OCI-LY3 (cell line): ENCODE data around the gene CMIP.

Experiments used
- H2AFZ ChIP-seq: fragments of 200-600, 300-600 bp; shearing (Covaris generic); 2 replicates; pipeline ENCODE4 v1.6.0; 2014; ENCODE audit warnings: antibody characterized with exemption, low read depth, low read length
- H3K27ac ChIP-seq: fragments of 200-600, 300-600 bp; sonication (generic); 2 replicates; pipeline ENCODE4 v1.5.1; 2014; ENCODE audit warnings: mild to moderate bottlenecking, low read length, moderate library complexity, mixed read lengths
- H3K27me3 ChIP-seq: fragments of 200-600, 300-600 bp; sonication (generic); 2 replicates; pipeline ENCODE4 v1.6.1; 2014; ENCODE audit warnings: low read depth, low read length, mixed read lengths
- H3K36me3 ChIP-seq: fragments of 200-600, 300-600 bp; sonication (generic); replicated peaks from 2 replicates; pipeline ENCODE3; 2014; ENCODE audit warnings: low read depth, low read length, mixed read lengths
- H3K4me1 ChIP-seq: fragments of 300-600, 200-600 bp; sonication (generic); 2 replicates; pipeline ENCODE4 v1.6.1; 2014; ENCODE audit warnings: low read length, mixed read lengths
- H3K4me2 ChIP-seq: fragments of 200-600, 300-600 bp; sonication (generic); 2 replicates; pipeline ENCODE4 v1.6.1; 2014; ENCODE audit warnings: low read length, mixed read lengths
- H3K4me3 ChIP-seq: fragments of 300-600, 200-600 bp; sonication (generic); 2 replicates; pipeline ENCODE4 v1.5.1; 2014; ENCODE audit warnings: antibody characterized with exemption, mild to moderate bottlenecking, low read length, moderate library complexity
- H3K79me2 ChIP-seq: fragments of 300-600, 200-600 bp; shearing (Covaris generic); 2 replicates; pipeline ENCODE4 v1.6.1; 2014; ENCODE audit warnings: mild to moderate bottlenecking, low read length, mixed read lengths
- H3K9ac ChIP-seq: fragments of 300-600, 200-600 bp; shearing (Covaris generic); 2 replicates; pipeline ENCODE4 v1.6.0; 2014; ENCODE audit warnings: mild to moderate bottlenecking, low read length, moderate library complexity
- H3K9me3 ChIP-seq: fragments of 200-600, 300-600 bp; shearing (Covaris generic); 2 replicates; pipeline ENCODE4 v1.6.1; 2014; ENCODE audit warnings: low read length, mixed read lengths; ENCODE audit not compliant: insufficient read depth
- H4K20me1 ChIP-seq: fragments of 200-600, 300-600 bp; sonication (generic); 2 replicates; pipeline ENCODE4 v1.6.1; 2016; ENCODE audit warnings: low read length, mixed read lengths; ENCODE audit not compliant: insufficient read depth
- CTCF ChIP-seq: fragments of 200-600, 300-600 bp; sonication (generic); IDR thresholded peaks from 2 replicates; pipeline ENCODE4 v1.5.1; 2014; ENCODE audit warnings: antibody characterized with exemption, low read length, low read depth
- EZH2phosphoT487 ChIP-seq: fragments of 200-600 bp; shearing (Covaris generic); IDR thresholded peaks from 2 replicates; pipeline ENCODE4 v1.6.1; 2018; ENCODE audit warnings: antibody characterized with exemption, mixed run types, low read depth

The CMIP gene

GRCh38 chr16:81607805-81608522 is 163.4 kb downstream of the CMIP start:
- H3K36me3 ChIP-seq = peaks cover under 1% of the 10 kb centered on the region
- TF ChIP-seq CTCF = no peak
- TF ChIP-seq EZH2phosphoT487 = no peak
- peaks cover 36% of the 10 kb centered on the region for H4K20me1 ChIP-seq
- no peaks in the 10 kb centered on the region; the same call in 1 of the 2 replicates for H3K4me1 ChIP-seq
- no peaks in the 10 kb centered on the region for H3K27me3 ChIP-seq
- H3K79me2 ChIP-seq = peaks cover 13% of the 10 kb centered on the region
- no peaks in the 10 kb centered on the region for H3K9me3 ChIP-seq
- no peak overlapping the region for H3K4me3 ChIP-seq
- H3K27ac ChIP-seq = no peak overlapping the region
- H2AFZ ChIP-seq = no peak overlapping the region
- H3K4me2 ChIP-seq = no peak overlapping the region
- H3K9ac ChIP-seq = no peak overlapping the region

GRCh38 chr16:81608523-81609209 is 164.1 kb downstream of the CMIP start:
- peaks cover 2% of the 10 kb centered on the region for H3K36me3 ChIP-seq
- no peak overlapping the region for H2AFZ ChIP-seq
- no peak overlapping the region for H3K27ac ChIP-seq
- no peak overlapping the region for H3K9ac ChIP-seq
- no peaks in the 10 kb centered on the region; the same call in 1 of the 2 replicates for H3K4me1 ChIP-seq
- no peaks in the 10 kb centered on the region for H3K9me3 ChIP-seq
- TF ChIP-seq EZH2phosphoT487 (no peak), CTCF (no peak)
- no peak overlapping the region for H3K4me2 ChIP-seq
- no peak overlapping the region for H3K4me3 ChIP-seq
- H4K20me1 ChIP-seq = peaks cover 35% of the 10 kb centered on the region
- H3K27me3 ChIP-seq = no peaks in the 10 kb centered on the region
- H3K79me2 ChIP-seq = peaks cover 9% of the 10 kb centered on the region

- no peak overlapping the region for H3K4me2 ChIP-seq
- H3K4me3 ChIP-seq = no peak overlapping the region
- H3K36me3 ChIP-seq = peaks cover 2% of the 10 kb centered on the region
- H3K27me3 ChIP-seq = no peaks in the 10 kb centered on the region
- no peak overlapping the region for H3K9ac ChIP-seq
- no peaks in the 10 kb centered on the region for H3K9me3 ChIP-seq
- peaks cover 36% of the 10 kb centered on the region; the same call in 1 of the 2 replicates for H4K20me1 ChIP-seq
- no peaks in the 10 kb centered on the region; the same call in 1 of the 2 replicates for H3K4me1 ChIP-seq
- no peak for TF ChIP-seq EZH2phosphoT487
- TF ChIP-seq CTCF = no peak
- peaks cover 5% of the 10 kb centered on the region for H3K79me2 ChIP-seq
- no peak overlapping the region for H3K27ac ChIP-seq
- H2AFZ ChIP-seq = no peak overlapping the region
Observed at GRCh38 chr16:81609323-81609892, 164.8 kb downstream of the CMIP start.
